H1 (cell line): ENCODE results near the gene ARGLU1. TPM values are rescaled to one million over a fixed set of nuclear protein-coding genes. Genes with fewer than 3 reads are reported as not detected.

Experiments used
- CTCF ChIA-PET: fragments of 300-600 bp; sonication (Branson Sonifier 250); formaldehyde crosslinking; loops from one replicate; lab custom pipeline; 2021; ENCODE audit not compliant: partially characterized antibody; lab: Charles Lee
- POLR2A ChIA-PET: fragments of 300-600 bp; sonication (Branson Sonifier 250); formaldehyde crosslinking; loops from one replicate; lab custom pipeline; 2021; ENCODE audit warnings: inconsistent platforms; ENCODE audit not compliant: partially characterized antibody; lab: Charles Lee
- DNase-seq, 2 experiments: peaks; one replicate each; pipeline versions ENCODE4 v3.0.0 to v3.0.0-alpha.2; 2010 to 2022; ENCODE audit warnings: low spot score in 2 of 2, low read depth in 1 of 2, mixed read lengths in 1 of 2
- FAIRE-seq: peaks from 2 replicates; lab custom pipeline; 2011; peaks lifted over from hg19 to GRCh38; lab: Jason Lieb, UNC
- H2AFZ ChIP-seq: 2 replicates; pipeline ENCODE4 v1.8.1; 2012; ENCODE audit warnings: low read length, inconsistent platforms
- H2AK5ac ChIP-seq: 2 replicates; pipeline ENCODE4 v1.6.1; 2013; ENCODE audit warnings: low read depth, low read length
- H2BK120ac ChIP-seq: replicated peaks from 2 replicates; pipeline ENCODE3; 2013; ENCODE audit warnings: low read depth, low read length, inconsistent platforms
- H2BK12ac ChIP-seq: 2 replicates; pipeline ENCODE4 v1.6.1; 2013; ENCODE audit warnings: low read depth, low read length
- H2BK15ac ChIP-seq: 2 replicates; pipeline ENCODE4 v1.6.1; 2013; ENCODE audit warnings: low read length
- H2BK20ac ChIP-seq: 2 replicates; pipeline ENCODE4 v1.6.1; 2013; ENCODE audit warnings: low read length
- H2BK5ac ChIP-seq: 2 replicates; pipeline ENCODE4 v1.6.1; 2013; ENCODE audit warnings: low read depth, low read length
- H3K14ac ChIP-seq: 2 replicates; pipeline ENCODE4 v1.6.1; 2013; ENCODE audit warnings: inconsistent platforms; ENCODE audit not compliant: insufficient read length
- H3K18ac ChIP-seq: 2 replicates; pipeline ENCODE4 v1.6.1; 2013; ENCODE audit warnings: low read length; ENCODE audit errors: extremely low read depth
- H3K23ac ChIP-seq: 2 replicates; pipeline ENCODE4 v1.6.1; 2013; ENCODE audit warnings: inconsistent platforms; ENCODE audit not compliant: insufficient read length
- H3K23me2 ChIP-seq: 2 replicates; pipeline ENCODE4 v1.6.1; 2013; ENCODE audit warnings: low read depth, low read length
- H3K27ac ChIP-seq: 2 replicates; pipeline ENCODE4 v1.6.1; 2011; ENCODE audit warnings: low read depth, low read length, inconsistent platforms
- H3K27me3 ChIP-seq, 4 experiments: replicated peaks in 1 of 4; 1 replicate in 1 of 4; 2 replicates in 3 of 4; pipeline versions ENCODE4 v1.6.1 to v1.8.1; 2011 to 2013; ENCODE audit warnings: low read length in 3 of 4, mild to moderate bottlenecking in 3 of 4, inconsistent platforms in 2 of 4, mixed read lengths in 2 of 4, moderate library complexity in 1 of 4; ENCODE audit not compliant: control insufficient read depth in 3 of 4, insufficient read depth in 3 of 4; ENCODE audit errors: extremely low read depth in 1 of 4
- H3K36me3 ChIP-seq, 4 experiments: 2 replicates each; pipeline versions ENCODE4 v1.6.1 to v1.8.1; 2011 to 2013; ENCODE audit warnings: mild to moderate bottlenecking in 4 of 4, low read length in 3 of 4, moderate library complexity in 2 of 4, control low read depth in 1 of 4, inconsistent platforms in 1 of 4; ENCODE audit not compliant: insufficient read depth in 4 of 4, control insufficient read depth in 2 of 4
- H3K4ac ChIP-seq: replicated peaks from 2 replicates; pipeline ENCODE3; 2013; ENCODE audit warnings: low read length, low read depth, mixed read lengths, inconsistent platforms; ENCODE audit not compliant: insufficient read length
- H3K4me1 ChIP-seq, 4 experiments: replicated peaks in 1 of 4; 1 replicate in 1 of 4; 2 replicates in 3 of 4; pipeline versions ENCODE4 v1.6.1 to v1.8.1; 2011 to 2013; ENCODE audit warnings: low read length in 3 of 4, inconsistent platforms in 2 of 4, mixed read lengths in 1 of 4; ENCODE audit not compliant: insufficient read depth in 4 of 4, control insufficient read depth in 3 of 4
- H3K4me2 ChIP-seq, 2 experiments: 2 replicates each; pipeline versions ENCODE4 v1.6.1 to v1.8.1; 2011 to 2013; ENCODE audit warnings: low read depth in 2 of 2, low read length in 2 of 2, control low read depth in 1 of 2, inconsistent platforms in 1 of 2, mild to moderate bottlenecking in 1 of 2; ENCODE audit not compliant: insufficient read depth in 1 of 2
- H3K4me3 ChIP-seq, 4 experiments: fragments of 200-600, 300-600 bp in 1 of 4; sonication (generic), shearing (Covaris generic), sonication (Bioruptor Twin) in 1 of 4; 2 replicates each; pipeline versions ENCODE4 v1.5.1 to v1.8.1; 2011 to 2016; ENCODE audit warnings: low read length in 4 of 4, low read depth in 3 of 4, control low read depth in 2 of 4, inconsistent platforms in 2 of 4, mild to moderate bottlenecking in 2 of 4, mixed read lengths in 1 of 4, moderate library complexity in 1 of 4; ENCODE audit not compliant: insufficient read depth in 2 of 4; ENCODE audit errors: extremely low read depth in 1 of 4
- H3K56ac ChIP-seq: replicated peaks from 2 replicates; pipeline ENCODE3; 2013; ENCODE audit warnings: low read depth, mild to moderate bottlenecking, mixed read lengths, low read length, inconsistent platforms; ENCODE audit not compliant: insufficient read length
- H3K79me1 ChIP-seq: 2 replicates; pipeline ENCODE4 v1.6.1; 2013; ENCODE audit warnings: low read depth, low read length, control low read depth
- H3K79me2 ChIP-seq, 2 experiments: 2 replicates each; pipeline versions ENCODE4 v1.6.1 to v1.8.1; 2012 to 2013; ENCODE audit warnings: low read length in 2 of 2, mild to moderate bottlenecking in 2 of 2, inconsistent platforms in 1 of 2; ENCODE audit not compliant: insufficient read depth in 2 of 2, control insufficient read depth in 1 of 2
- H3K9ac ChIP-seq, 4 experiments: replicated peaks in 1 of 4; 1 replicate in 1 of 4; 2 replicates in 3 of 4; pipeline versions ENCODE4 v1.6.1 to v1.8.1; 2011 to 2013; ENCODE audit warnings: low read depth in 3 of 4, low read length in 3 of 4, control low read depth in 2 of 4, mild to moderate bottlenecking in 2 of 4, moderate library complexity in 2 of 4, inconsistent platforms in 1 of 4; ENCODE audit errors: extremely low read depth in 1 of 4
- H3K9me3 ChIP-seq, 2 experiments: 2 replicates each; pipeline versions ENCODE4 v1.6.1 to v1.8.1; 2012 to 2013; ENCODE audit warnings: mild to moderate bottlenecking in 2 of 2, moderate library complexity in 2 of 2, control low read depth in 1 of 2, inconsistent platforms in 1 of 2, low read depth in 1 of 2, low read length in 1 of 2, mixed read lengths in 1 of 2; ENCODE audit not compliant: insufficient read depth in 2 of 2
- H4K20me1 ChIP-seq, 2 experiments: replicated peaks in 1 of 2; 2 replicates each; pipeline versions ENCODE3 to v1.8.1; 2011 to 2013; ENCODE audit warnings: inconsistent platforms in 2 of 2, low read length in 2 of 2, mild to moderate bottlenecking in 1 of 2; ENCODE audit not compliant: insufficient read depth in 2 of 2, control insufficient read depth in 1 of 2
- H4K5ac ChIP-seq: 2 replicates; pipeline ENCODE4 v1.6.1; 2013; ENCODE audit warnings: low read length, low read depth, mixed read lengths, inconsistent platforms; ENCODE audit not compliant: insufficient read length
- H4K8ac ChIP-seq: 2 replicates; pipeline ENCODE4 v1.8.0; 2013; ENCODE audit warnings: mild to moderate bottlenecking, moderate library complexity, low read length, inconsistent platforms; ENCODE audit not compliant: insufficient read depth; ENCODE audit errors: extremely low read depth
- H4K91ac ChIP-seq: replicated peaks from 2 replicates; pipeline ENCODE3; 2013; ENCODE audit warnings: low read length, mixed read lengths, inconsistent platforms; ENCODE audit not compliant: insufficient read length
- GTF2F1 ChIP-seq: IDR thresholded peaks from 2 replicates; pipeline ENCODE4 v1.6.1; 2012; ENCODE audit warnings: low read depth, low read length, improper control_type of control experiment, borderline replicate concordance
- NANOG ChIP-seq: IDR thresholded peaks from 2 replicates; pipeline ENCODE4 v1.6.1; 2011; ENCODE audit warnings: low read length, low read depth, mild to moderate bottlenecking, inconsistent platforms; ENCODE audit not compliant: insufficient read depth, poor library complexity, severe bottlenecking
- NRF1 ChIP-seq: IDR thresholded peaks from 2 replicates; pipeline ENCODE4 v1.6.1; 2011; ENCODE audit warnings: mild to moderate bottlenecking, low read depth, low read length, improper control_type of control experiment
- POU5F1 ChIP-seq: IDR thresholded peaks from 2 replicates; pipeline ENCODE4 v1.6.1; 2011; ENCODE audit warnings: low read depth, mild to moderate bottlenecking, low read length, moderate library complexity
- TCF12 ChIP-seq: IDR thresholded peaks from 2 replicates; pipeline ENCODE4 v1.6.1; 2011; ENCODE audit warnings: low read depth, mild to moderate bottlenecking, low read length
- WGBS, 2 experiments: shearing (Covaris generic) in 1 of 2; methylation state at CpG; one replicate each; pipeline versions ENCODE4 v1.1.6 to v1.1.7; 2013 to 2015; ENCODE audit warnings: low lambda C conversion rate in 2 of 2, mixed read lengths in 2 of 2, inconsistent platforms in 1 of 2, low coverage in 1 of 2, missing lambda C conversion rate in 1 of 2; ENCODE audit not compliant: insufficient replicate concordance in 2 of 2, insufficient coverage in 1 of 2, insufficient read length in 1 of 2; ENCODE audit errors: extremely low coverage in 1 of 2, missing lambda C conversion rate in 1 of 2; 5-methylcytosine and 5-hydroxymethylcytosine counted together
- polyA plus RNA-seq, 7 experiments: library from polyadenylated mRNA; depleted of rRNA in 3 of 7; stranded (reverse) in 5 of 7; unstranded in 2 of 7; fragments of >200 nt in 5 of 7; fragments of 200-250 nt in 2 of 7; gene quantifications; 1 replicate in 5 of 7; 2 replicates in 1 of 7; 4 replicates in 1 of 7; pipeline versions ENCODE4 v1.2.1 to v1.2.3, GENCODE V29; 2011 to 2013; ENCODE audit warnings: missing spikeins in 2 of 7, mixed read lengths in 2 of 7
- total RNA-seq: library from RNA; stranded (reverse); fragmentation: NEBNext Ultra II Directional; extraction: Animal tissue kit (Norgen Biotek cat#: 25700); gene quantifications from 2 replicates; pipeline ENCODE4 v1.2.1, GENCODE V29; 2021
- TF ChIP-seq, protein P1 (sequence below): IDR thresholded peaks from 2 replicates; pipeline ENCODE4 v1.6.1; 2012; ENCODE audit warnings: inconsistent platforms
- TF ChIP-seq, protein P2 (sequence below): IDR thresholded peaks from 2 replicates; pipeline ENCODE4 v1.6.1; 2012; ENCODE audit warnings: inconsistent platforms

The ARGLU1 gene
- total and polyA plus RNA-seq, 2 of the 8 experiments (the other 6 are each of a cell fraction or from before 2014, with no cell fraction given): 47.8 to 84.9 TPM

DNA sequence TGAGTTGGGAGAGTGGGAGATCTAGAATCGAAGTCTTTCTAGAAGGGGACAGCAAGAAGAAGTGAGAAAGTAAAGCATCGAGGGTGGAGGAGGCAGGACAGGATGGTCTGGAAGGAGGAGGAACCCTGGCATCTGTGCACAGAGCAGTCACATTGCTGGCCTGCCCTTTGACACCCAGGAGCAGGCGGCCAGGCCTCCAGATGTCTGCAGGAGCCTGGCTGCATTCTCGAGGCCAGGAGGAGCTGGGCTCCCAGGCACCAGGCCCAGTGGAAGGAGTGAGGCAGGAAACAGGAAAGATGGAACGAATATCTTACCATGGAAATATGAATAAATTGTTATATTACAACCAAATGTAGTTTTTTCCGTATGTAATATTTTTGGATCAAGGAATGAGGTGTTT lies 27.7 kb upstream of the ARGLU1 start:
- H3K23me2 ChIP-seq: peaks cover 4% of the 10 kb centered on the region; the same call in 1 of the 2 replicates
- no peak for TF ChIP-seq POU5F1
- TF ChIP-seq, protein P1, sequence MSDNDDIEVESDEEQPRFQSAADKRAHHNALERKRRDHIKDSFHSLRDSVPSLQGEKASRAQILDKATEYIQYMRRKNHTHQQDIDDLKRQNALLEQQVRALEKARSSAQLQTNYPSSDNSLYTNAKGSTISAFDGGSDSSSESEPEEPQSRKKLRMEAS: no peak
- TF ChIP-seq GTF2F1: no peak
- TF ChIP-seq, protein P2, sequence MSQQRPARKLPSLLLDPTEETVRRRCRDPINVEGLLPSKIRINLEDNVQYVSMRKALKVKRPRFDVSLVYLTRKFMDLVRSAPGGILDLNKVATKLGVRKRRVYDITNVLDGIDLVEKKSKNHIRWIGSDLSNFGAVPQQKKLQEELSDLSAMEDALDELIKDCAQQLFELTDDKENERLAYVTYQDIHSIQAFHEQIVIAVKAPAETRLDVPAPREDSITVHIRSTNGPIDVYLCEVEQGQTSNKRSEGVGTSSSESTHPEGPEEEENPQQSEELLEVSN: no peak
- no peak for TF ChIP-seq NANOG
- TF ChIP-seq TCF12: no peak
- no peak for TF ChIP-seq NRF1

More for the DNA sequence above, 27.7 kb upstream of the ARGLU1 start:
- Histone ChIP-seq H2AFZ (no peak overlapping the region), H4K20me1 (peaks cover 0 to 3% of the 10 kb centered on the region in 2 experiments), H3K4me2 (no peak overlapping the region), H2BK120ac (no peak overlapping the region), H3K27me3 (no peaks in the 10 kb centered on the region), H3K4me3 (no peak overlapping the region), H3K4me1 (no peaks in the 10 kb centered on the region), H3K9ac (no peak overlapping the region), H3K9me3 (no peaks in the 10 kb centered on the region), H3K79me1 (0 out of 2 replicates have a peak, but pooled peaks cover 2% of the 10 kb centered on the region), H3K36me3 (no peaks in the 10 kb centered on the region), H2BK5ac (no peak overlapping the region; the same call in 1 of the 2 replicates), H3K79me2 (no peaks in the 10 kb centered on the region), H3K23ac (no peak overlapping the region), H4K8ac (no peak overlapping the region), H3K14ac (no peak overlapping the region), H2BK20ac (no peak overlapping the region), H2AK5ac (peak overlapping the region; percentile 44; the same call in 1 of the 2 replicates), H2BK12ac (no peak overlapping the region), H3K18ac (no peak overlapping the region), H3K27ac (no peak overlapping the region), H2BK15ac (no peak overlapping the region), H3K4ac (no peak overlapping the region), H4K5ac (no peak overlapping the region), H4K91ac (no peak overlapping the region), H3K56ac (no peak overlapping the region)
- DNase-seq (no peak), FAIRE-seq (no peak)
- WGBS, 2 experiments: 86% methylated on average over 6 of the region's 6 CpGs; no CpG with 5 or more reads in 1 of the 2 experiments
- ChIA-PET POLR2A (no interaction called here), CTCF (interaction anchor here (1.1 to 1.6 kb wide), 2 partner anchors 9 kb away, joined by 3 to 6 read pairs; no protein-coding TSS in a partner anchor)
